CD4-positive, alpha-beta T cell treated with Interleukin-6 at 100 ng/mL for 8 hours (primary cell): Measurements from ENCODE around the gene LRRC28.
A peak's percentile ranks its signal among the peaks of the same experiment; 100 is the strongest.
"Not testable (repeated sequence)": the region's sequence is repeated elsewhere in the genome, so short reads cannot be mapped to it uniquely, and the experiment has no call there.

ENCODE experiments used
- DNase-seq: peaks from one replicate; pipeline ENCODE4 v3.0.0-alpha.2; 2020; ENCODE audit warnings: mixed read lengths, low spot score

The LRRC28 gene

DNA sequence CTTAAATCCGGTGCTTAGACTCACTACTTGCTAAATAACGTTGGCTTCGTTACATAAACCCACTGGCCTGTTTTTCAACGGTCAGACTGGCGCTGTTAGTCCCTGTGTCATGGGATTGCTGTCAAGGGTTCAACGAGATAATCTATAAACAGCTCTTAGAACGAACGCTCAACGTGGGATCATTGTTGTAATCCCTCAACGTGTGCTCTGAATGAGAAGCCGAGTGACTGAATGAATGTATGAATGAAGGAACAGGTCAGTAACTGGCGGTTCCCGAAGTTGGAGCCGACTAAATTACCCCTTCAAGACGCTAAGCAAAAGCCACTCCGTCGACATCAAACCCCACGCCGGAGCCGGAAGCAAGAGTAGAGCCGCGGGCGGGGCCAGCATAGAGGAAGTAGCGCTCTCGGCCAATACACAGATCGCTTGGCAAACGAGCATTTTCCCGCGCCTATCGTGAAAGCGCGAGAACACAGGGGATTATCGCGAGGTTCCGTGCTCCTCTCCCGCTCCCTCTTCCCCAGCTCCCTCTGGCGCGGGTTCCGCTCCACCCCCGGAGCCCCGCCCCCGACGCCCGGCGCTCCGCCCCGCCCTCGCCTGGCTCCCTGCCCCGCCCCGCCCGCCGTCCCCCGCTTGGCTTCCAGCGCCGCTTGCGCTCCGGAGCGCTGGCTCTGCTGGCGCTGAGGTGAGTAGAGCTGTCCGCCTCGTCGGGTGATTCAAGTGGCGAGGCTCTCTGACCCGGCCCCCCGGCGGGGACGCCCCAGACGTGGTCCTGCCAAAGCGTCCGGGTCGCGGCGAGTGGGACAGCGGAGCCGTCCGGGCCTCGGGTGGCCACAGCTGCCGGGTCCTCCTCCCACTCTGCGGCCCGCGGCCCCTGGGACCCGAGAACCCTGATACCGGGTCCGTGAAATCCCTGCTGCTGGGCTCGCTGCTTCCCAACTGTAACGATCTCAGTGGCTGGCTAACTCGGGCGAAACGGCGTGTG, at the start of gene LRRC28:
LRRC28 (plus strand) TSS at position 625 of the 985 bp plus-strand sequence. CDS start 4,477 bp downstream, outside the sequence.
- peak; percentile 95 for DNase-seq

DNA sequence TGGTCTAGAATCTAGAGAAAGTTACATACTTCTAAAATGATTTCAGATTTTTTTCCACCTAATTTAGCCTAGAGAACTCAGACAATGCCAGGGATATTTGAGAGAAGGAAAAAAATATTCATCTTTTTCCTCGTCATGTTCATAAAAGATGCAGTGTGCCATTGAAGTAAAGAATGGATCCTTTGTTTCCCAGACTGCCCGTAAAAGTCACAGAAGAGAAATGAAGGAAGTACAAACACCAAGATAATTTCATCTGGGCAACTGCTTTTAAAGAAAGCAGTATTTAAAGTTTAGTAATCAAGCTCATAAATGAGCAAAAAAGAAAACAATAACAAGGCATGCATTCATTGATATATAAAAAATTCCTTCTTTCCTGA, 49.1 kb upstream of the LRRC28 start:
- DNase-seq, result no peak

DNA sequence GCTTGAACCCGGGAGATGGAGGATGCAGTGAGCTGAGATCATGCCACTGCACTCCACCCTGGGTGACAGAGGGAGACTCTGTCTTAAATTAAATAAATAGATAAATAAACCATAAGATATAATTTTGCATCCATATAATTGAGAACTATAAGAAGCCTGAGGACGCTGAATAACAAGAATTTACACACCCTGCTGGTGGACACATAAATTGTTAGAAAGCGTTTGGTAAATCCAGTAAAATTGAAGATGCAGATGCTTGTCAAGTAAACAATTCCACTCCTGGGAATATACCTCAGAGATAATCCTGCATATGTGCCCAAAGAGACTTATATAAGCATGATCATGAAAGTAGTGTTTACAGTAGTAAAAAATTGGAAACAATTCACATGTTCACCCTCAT, 43.6 kb upstream of the LRRC28 start:
- no peak for DNase-seq

DNA sequence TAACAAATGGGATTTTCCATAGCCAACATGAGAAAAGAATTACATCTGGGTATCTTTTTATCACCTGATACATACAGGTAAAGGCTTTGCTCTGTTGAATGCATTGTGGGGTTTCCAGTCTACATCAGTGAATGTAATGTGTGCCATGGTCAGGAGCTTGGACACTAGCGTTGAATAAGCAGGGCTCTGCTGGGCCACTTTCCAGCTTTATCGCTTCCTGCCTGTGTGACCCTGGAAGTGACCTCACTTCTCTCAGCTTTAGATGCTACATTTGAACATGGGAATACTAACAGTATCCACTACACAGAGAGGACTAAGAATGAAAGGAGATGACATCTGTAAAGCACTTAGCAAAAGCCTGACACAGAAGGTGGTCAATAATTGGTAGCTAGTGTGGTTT, 42.0 kb upstream of the LRRC28 start:
- no peak for DNase-seq

GRCh38 chr15:99210334-99210733, 40.9 kb upstream of the LRRC28 start:
- DNase-seq, result no peak

- no peak for DNase-seq
Measured at GRCh38 chr15:99211926-99212325, 39.4 kb upstream of the LRRC28 start.

DNA sequence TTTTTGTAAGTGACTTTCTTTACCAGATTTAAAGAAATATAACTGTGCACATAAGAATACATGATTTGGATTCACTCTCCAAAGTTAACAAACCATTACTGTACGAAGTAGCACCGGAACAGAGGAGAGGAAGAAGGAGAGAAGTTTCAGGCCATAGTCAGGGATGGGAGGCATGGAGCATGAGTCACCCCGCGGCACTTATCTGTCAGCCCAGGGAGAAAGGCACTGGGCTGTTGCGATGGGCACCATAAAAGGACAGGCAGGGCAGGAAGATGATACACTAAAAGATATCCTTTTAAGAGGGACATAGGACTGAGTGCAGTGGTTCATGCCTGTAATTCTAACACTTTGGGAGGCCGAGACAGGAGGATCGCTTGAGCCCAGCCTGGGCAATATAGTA, 38.9 kb upstream of the LRRC28 start:
- DNase-seq, result no peak

DNA sequence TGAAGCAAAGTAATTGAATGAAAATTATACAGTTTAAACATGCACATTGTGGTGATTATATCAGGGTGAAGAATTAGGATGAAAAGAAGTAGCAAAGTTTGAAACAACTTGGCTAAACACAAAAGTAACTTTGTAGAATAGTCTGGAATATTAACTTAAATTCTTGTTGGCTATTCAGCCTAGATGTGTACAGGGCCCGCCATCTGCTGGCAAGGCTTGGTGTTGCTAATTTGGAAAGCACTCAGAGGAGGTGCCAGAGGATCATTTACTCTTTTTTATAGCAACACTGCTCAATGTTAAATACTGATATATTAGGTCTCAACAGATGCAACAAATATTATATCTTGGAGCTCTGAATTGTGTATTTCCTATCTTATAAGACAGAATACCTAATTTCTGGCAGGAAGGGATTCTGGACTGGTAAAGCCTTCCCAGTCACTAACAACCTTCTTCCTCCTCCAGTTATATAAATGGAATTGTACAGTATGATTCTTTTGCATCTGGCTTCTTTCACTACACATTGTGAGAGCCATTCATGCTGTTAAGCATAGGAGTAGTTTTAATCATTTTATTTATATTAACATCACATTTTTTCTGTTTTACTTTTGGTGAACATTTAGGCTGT, 38.0 kb upstream of the LRRC28 start:
- peak; percentile 44 for DNase-seq

GRCh38 chr15:99224372-99225214, 26.7 kb upstream of the LRRC28 start:
- DNase-seq, result no peak

DNA sequence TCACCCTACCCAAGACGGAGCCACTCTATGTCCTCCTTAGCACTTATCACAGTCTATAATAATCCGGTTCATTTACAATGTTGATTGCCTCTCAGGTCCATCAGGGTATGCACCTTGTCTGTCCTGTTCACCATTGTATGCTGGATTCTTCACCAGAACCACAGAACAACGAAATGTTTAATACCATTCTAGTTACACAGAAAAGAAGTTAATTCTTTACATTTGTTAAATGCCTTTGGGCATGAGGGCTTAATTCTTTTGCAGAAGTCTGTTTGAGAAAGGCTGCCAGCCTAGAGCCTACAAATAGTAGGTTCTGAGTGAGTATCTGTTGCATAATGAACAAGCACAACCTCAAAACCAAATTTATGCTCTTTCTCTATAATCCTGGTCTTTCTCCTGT, 24.5 kb upstream of the LRRC28 start:
- no peak for DNase-seq

DNA sequence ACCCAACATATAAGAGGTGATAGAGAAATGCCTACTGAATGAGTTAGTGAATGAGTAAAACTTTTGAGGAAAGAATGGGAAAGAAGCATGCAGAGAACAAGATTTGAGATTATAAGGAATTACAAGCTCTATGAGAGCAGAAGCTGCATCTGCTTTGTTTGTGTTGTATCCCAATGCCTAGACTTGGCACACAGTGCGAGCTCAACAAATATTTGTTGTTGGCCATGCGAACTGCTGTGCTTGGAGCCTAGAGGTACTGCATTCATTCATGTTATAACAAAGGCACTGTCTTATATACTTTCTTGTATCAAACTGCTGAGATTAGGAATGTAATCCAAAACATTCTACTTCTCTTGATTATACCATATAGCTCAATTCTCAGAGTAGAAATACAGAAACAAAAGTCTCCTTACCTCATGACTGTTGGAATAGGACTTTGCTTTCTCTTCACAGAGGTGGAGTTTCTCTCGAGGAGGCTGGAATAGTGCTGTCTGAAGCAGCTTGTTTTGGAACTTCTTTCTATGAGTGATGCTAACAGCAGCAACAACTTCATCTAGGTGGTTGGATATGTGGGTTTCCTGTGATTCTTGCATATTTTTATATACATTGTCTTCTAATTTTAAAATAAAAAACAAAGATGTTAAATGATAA, 23.0 kb upstream of the LRRC28 start:
- no peak for DNase-seq

DNA sequence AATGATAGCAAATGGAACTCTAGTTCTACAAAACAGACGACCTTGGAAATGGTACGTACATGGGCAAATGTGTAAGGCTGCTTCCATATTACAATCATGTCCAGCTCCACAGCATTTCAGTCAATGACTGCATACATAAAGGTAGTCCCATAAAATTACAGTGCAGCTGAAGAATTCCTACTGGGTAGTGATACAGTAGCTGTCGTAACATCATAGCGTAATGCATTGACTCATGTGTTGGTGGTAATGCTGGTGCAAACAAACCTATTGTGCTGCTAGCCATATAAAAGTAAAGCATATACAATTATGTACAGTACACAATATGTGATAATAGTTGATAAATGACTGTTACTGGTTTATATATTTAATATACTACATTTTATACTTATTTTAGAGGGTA, 20.4 kb upstream of the LRRC28 start:
- no peak for DNase-seq

DNA sequence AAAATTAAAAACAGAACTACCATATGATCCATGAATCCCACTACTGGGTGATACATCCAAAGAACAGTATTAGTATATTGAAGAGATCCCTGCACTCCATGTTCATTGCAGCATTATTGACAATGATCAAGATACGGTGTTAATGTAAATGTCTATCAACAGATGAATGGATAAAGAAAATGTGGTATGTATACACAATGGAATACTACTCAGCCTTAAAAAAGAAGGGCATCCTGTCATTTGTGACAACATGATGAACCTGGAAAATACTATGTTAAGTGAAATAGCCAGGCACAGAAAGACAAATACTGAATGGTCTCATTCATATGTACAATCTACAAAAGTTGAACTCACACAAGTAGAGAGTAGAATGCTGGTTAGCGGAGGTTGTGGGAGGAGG, 18.5 kb upstream of the LRRC28 start:
- DNase-seq, result no peak

DNA sequence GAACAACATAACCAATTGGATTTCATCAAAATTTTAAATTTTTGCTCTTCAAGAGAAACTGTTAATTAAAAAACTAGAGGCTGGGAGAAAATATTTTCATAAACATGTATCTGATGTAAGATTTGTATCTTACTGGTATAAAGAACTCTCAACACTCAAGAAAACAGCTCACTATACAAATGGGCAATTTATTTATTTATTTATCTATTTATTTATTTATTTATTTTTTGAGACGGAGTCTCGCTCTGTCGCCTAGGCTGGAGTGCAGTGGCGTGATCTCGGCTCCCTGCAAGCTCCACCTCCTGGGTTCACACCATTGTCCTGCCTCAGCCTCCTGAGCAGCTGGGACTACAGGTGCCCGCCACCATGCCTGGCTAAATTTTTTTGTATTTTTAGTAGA, 17.1 kb upstream of the LRRC28 start:
- not testable (repeated sequence) for DNase-seq

DNA sequence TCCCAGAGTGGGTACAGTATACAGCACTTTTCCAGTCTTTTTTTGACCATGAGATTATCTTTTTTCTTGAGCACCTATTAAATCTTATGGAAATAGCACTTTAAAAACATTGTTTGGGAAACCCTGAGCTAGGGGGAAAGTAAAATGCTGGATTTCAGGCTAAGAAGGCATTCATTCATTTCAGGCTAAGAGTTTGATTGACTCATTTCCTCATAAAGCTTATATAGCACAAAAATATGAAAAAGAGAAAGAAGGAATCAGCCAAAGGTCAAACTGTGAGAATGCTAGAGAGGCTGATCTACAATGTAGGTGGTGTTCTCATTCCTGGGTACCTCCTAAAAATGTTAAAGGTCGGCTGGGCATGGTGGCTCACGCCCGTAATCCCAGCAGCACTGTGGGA, 12.4 kb upstream of the LRRC28 start:
- no peak for DNase-seq

DNA sequence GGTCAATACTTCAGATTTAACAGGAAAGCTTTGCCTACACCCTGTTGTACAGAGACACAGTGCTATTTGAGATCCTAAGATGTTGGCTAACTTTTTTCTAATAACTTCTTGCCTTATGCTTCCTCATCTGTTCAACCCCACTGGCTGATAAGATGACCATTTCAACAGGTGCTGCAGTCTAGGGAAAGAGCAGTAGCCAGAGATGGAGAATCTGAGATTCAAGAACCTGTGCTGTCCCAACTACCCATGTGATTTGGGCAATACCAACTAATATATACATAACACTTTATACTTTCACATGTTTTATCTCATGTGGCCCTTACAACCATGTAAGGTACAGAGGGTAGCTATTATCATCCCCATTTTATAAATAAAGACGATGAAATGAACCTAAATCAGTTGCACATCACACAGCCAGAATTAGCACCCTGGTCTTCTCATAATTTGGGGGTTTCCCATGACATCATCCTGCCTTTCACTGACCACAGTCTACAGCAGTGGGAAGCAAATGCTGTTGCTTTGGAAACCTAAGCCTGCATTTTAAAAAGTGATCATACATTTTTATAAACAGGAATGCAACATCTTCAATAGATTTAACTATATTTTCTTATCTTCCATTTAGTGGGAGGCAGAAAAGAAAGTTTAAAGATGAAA, 11.6 kb upstream of the LRRC28 start:
- no peak for DNase-seq

GRCh38 chr15:99241752-99242151, 9.5 kb upstream of the LRRC28 start:
- DNase-seq, result no peak

- DNase-seq, result no peak
Measured at GRCh38 chr15:99244306-99244705, 7.0 kb upstream of the LRRC28 start.

GRCh38 chr15:99247062-99247461, 4.2 kb upstream of the LRRC28 start:
- DNase-seq, result no peak

DNA sequence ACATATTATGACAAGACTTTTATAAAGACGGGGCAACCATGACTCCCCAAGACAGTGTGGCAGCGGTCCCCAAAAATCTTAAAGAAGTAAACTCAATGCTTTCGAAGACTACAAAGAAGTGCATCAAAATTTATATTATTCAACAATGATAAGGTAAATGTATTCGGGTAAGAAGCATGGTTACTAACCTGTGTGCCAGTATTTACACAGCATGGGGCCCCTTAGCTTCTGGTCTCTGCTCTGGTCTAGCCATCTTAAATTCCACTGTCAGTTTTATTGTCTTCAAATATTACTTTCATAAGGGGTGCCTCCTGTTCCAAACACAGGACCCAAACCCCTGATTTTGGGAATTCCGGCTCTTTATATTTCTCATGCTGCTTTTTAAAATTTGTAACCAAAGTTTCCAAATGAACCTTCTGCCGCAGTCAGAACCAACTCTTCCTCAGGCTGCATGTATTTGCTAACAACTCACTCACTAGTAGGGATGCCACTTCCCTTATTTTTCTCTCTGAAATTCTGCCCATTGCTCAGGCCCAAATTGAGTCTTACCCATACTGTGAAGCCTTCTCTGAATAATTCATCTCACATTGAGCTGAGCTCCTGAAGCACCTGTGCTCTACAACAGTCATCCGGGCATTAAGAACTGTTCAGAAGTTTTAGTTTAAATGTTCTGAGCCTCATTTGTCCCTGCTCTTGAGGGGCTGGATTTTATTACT, 3.1 kb upstream of the LRRC28 start:
- DNase-seq, result no peak
